OCI-LY3 (cell line): Measurements from ENCODE around the gene CSAG1.
"Not testable (repeated sequence)": the region's sequence is repeated elsewhere in the genome, so short reads cannot be mapped to it uniquely, and the experiment has no call there.

Source experiments
- H2AFZ ChIP-seq: fragments of 200-600, 300-600 bp; shearing (Covaris generic); 2 replicates; pipeline ENCODE4 v1.6.0; 2014; ENCODE audit warnings: antibody characterized with exemption, low read depth, low read length
- H3K27ac ChIP-seq: fragments of 200-600, 300-600 bp; sonication (generic); 2 replicates; pipeline ENCODE4 v1.5.1; 2014; ENCODE audit warnings: mild to moderate bottlenecking, low read length, moderate library complexity, mixed read lengths
- H3K27me3 ChIP-seq: fragments of 200-600, 300-600 bp; sonication (generic); 2 replicates; pipeline ENCODE4 v1.6.1; 2014; ENCODE audit warnings: low read depth, low read length, mixed read lengths
- H3K36me3 ChIP-seq: fragments of 200-600, 300-600 bp; sonication (generic); replicated peaks from 2 replicates; pipeline ENCODE3; 2014; ENCODE audit warnings: low read depth, low read length, mixed read lengths
- H3K4me1 ChIP-seq: fragments of 300-600, 200-600 bp; sonication (generic); 2 replicates; pipeline ENCODE4 v1.6.1; 2014; ENCODE audit warnings: low read length, mixed read lengths
- H3K4me2 ChIP-seq: fragments of 200-600, 300-600 bp; sonication (generic); 2 replicates; pipeline ENCODE4 v1.6.1; 2014; ENCODE audit warnings: low read length, mixed read lengths
- H3K4me3 ChIP-seq: fragments of 300-600, 200-600 bp; sonication (generic); 2 replicates; pipeline ENCODE4 v1.5.1; 2014; ENCODE audit warnings: antibody characterized with exemption, mild to moderate bottlenecking, low read length, moderate library complexity
- H3K79me2 ChIP-seq: fragments of 300-600, 200-600 bp; shearing (Covaris generic); 2 replicates; pipeline ENCODE4 v1.6.1; 2014; ENCODE audit warnings: mild to moderate bottlenecking, low read length, mixed read lengths
- H3K9ac ChIP-seq: fragments of 300-600, 200-600 bp; shearing (Covaris generic); 2 replicates; pipeline ENCODE4 v1.6.0; 2014; ENCODE audit warnings: mild to moderate bottlenecking, low read length, moderate library complexity
- H3K9me3 ChIP-seq: fragments of 200-600, 300-600 bp; shearing (Covaris generic); 2 replicates; pipeline ENCODE4 v1.6.1; 2014; ENCODE audit warnings: low read length, mixed read lengths; ENCODE audit not compliant: insufficient read depth
- H4K20me1 ChIP-seq: fragments of 200-600, 300-600 bp; sonication (generic); 2 replicates; pipeline ENCODE4 v1.6.1; 2016; ENCODE audit warnings: low read length, mixed read lengths; ENCODE audit not compliant: insufficient read depth
- CTCF ChIP-seq: fragments of 200-600, 300-600 bp; sonication (generic); IDR thresholded peaks from 2 replicates; pipeline ENCODE4 v1.5.1; 2014; ENCODE audit warnings: antibody characterized with exemption, low read length, low read depth
- EZH2phosphoT487 ChIP-seq: fragments of 200-600 bp; shearing (Covaris generic); IDR thresholded peaks from 2 replicates; pipeline ENCODE4 v1.6.1; 2018; ENCODE audit warnings: antibody characterized with exemption, mixed run types, low read depth

The CSAG1 gene

GRCh38 chrX:152738560-152738959 lies 5.0 kb upstream of the CSAG1 start:
- no peak for TF ChIP-seq CTCF

DNA sequence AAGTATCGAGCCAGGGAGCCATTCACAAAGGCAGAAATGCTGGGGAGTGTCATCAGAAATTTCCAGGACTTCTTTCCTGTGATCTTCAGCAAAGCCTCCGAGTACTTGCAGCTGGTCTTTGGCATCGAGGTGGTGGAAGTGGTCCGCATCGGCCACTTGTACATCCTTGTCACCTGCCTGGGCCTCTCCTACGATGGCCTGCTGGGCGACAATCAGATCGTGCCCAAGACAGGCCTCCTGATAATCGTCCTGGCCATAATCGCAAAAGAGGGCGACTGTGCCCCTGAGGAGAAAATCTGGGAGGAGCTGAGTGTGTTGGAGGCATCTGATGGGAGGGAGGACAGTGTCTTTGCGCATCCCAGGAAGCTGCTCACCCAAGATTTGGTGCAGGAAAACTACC lies 3.0 kb upstream of the CSAG1 start:
- not testable (repeated sequence) for H3K9ac ChIP-seq, H3K4me1 ChIP-seq, H3K4me2 ChIP-seq, H2AFZ ChIP-seq, H3K36me3 ChIP-seq, H3K4me3 ChIP-seq, H3K27ac ChIP-seq, H3K9me3 ChIP-seq, H3K79me2 ChIP-seq, H3K27me3 ChIP-seq, H4K20me1 ChIP-seq

More at GRCh38 chrX:152738560-152738959, 5.0 kb upstream of the CSAG1 start:
- H3K9ac ChIP-seq = no peak overlapping the region
- H3K4me1 ChIP-seq = no peaks in the 10 kb centered on the region
- H3K4me3 ChIP-seq = no peak overlapping the region
- no peak overlapping the region for H3K27ac ChIP-seq
- H3K36me3 ChIP-seq = no peaks in the 10 kb centered on the region
- H3K9me3 ChIP-seq = no peaks in the 10 kb centered on the region
- H2AFZ ChIP-seq = no peak overlapping the region
- no peaks in the 10 kb centered on the region for H3K79me2 ChIP-seq
- H3K27me3 ChIP-seq = no peaks in the 10 kb centered on the region
- H4K20me1 ChIP-seq = no peaks in the 10 kb centered on the region
- H3K4me2 ChIP-seq = no peak overlapping the region

DNA sequence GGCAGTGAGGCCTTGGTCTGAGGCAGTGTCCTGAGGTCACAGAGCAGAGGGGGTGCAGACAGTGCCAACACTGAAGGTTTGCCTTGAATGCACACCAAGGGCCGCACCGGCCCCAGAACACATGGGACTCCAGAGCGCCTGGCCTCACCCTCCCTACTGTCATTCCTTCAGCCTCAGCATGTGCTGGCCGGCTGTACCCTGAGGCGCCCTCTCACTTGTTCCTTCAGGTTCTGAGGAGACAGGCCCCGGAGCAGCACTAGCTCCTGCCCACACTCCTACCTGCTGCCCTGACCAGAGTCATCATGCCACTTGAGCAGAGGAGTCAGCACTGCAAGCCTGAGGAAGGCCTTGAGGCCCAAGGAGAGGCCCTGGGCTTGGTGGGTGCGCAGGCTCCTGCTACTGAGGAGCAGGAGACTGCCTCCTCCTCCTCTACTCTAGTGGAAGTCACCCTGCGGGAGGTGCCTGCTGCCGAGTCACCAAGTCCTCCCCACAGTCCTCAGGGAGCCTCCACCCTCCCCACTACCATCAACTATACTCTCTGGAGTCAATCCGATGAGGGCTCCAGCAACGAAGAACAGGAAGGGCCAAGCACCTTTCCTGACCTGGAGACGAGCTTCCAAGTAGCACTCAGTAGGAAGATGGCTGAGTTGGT lies 2.5 kb upstream of the CSAG1 start:
- Histone ChIP-seq H3K27me3 (no peaks in the 10 kb centered on the region), H3K79me2 (no peaks in the 10 kb centered on the region)
- TF ChIP-seq EZH2phosphoT487 (no peak), CTCF (no peak)

DNA sequence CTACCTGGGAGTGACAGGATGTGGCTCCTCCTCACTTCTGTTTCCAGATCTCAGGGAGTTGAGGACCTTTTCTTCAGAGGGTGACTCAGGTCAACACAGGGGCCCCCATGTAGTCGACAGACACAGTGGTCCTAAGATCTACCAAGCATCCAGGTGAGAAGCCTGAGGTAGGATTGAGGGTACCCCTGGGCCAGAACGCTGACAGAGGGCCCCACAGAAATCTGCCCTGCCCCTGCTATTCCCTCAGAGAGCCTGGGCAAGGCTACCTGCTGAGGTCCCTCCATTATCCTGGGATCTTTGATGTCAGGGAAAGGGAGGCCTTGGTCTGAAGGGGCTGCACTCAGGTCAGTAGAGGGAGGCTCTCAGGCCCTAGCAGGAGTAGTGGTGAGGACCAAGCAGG lies 1.6 kb upstream of the CSAG1 start:
- Histone ChIP-seq H3K36me3 (no peaks in the 10 kb centered on the region), H3K4me2 (no peak overlapping the region), H3K9me3 (no peaks in the 10 kb centered on the region), H3K4me3 (no peak overlapping the region), H3K4me1 (no peaks in the 10 kb centered on the region), H3K79me2 (no peaks in the 10 kb centered on the region), H3K27me3 (no peaks in the 10 kb centered on the region), H3K9ac (no peak overlapping the region), H3K27ac (no peak overlapping the region), H4K20me1 (no peaks in the 10 kb centered on the region), H2AFZ (no peak overlapping the region)
- no peak for TF ChIP-seq EZH2phosphoT487
- TF ChIP-seq CTCF = no peak

More for the DNA sequence above, 2.5 kb upstream of the CSAG1 start:
- Histone ChIP-seq H4K20me1 (no peaks in the 10 kb centered on the region), H3K4me2 (no peak overlapping the region), H3K27ac (no peak overlapping the region), H2AFZ (no peak overlapping the region), H3K4me3 (no peak overlapping the region), H3K4me1 (no peaks in the 10 kb centered on the region), H3K9ac (no peak overlapping the region), H3K36me3 (no peaks in the 10 kb centered on the region), H3K9me3 (no peaks in the 10 kb centered on the region)

- not testable (repeated sequence) for H3K27ac ChIP-seq, H2AFZ ChIP-seq, H4K20me1 ChIP-seq, H3K79me2 ChIP-seq, H3K9me3 ChIP-seq, H3K9ac ChIP-seq, H3K36me3 ChIP-seq, H3K4me2 ChIP-seq, H3K4me1 ChIP-seq, H3K27me3 ChIP-seq, H3K4me3 ChIP-seq
These were observed 780 bp upstream of the CSAG1 start for GRCh38 chrX:152734143-152734858.
